Measurements from ENCODE around the gene ENHO.
"Not testable (repeated sequence)": the region's sequence is repeated elsewhere in the genome, so short reads cannot be mapped to it uniquely, and the experiment has no call there.

GRCh38 chr9:34481620-34482019, 41.2 kb downstream of the ENHO start:
- not testable (repeated sequence) for TF ChIP-seq CTCF, POLR2A (IDR thresholded peaks at IDR 0.05)

All from testis (tissue), 2 donors.